ENCODE data around the gene TBC1D16. TPM values are rescaled to one million over a fixed set of nuclear protein-coding genes. Genes with fewer than 3 reads are reported as not detected.

The TBC1D16 gene
- total RNA-seq, 1 experiment from 2014 or later: 96.1 TPM

GRCh38 chr17:80043963-80044362 lies 8.3 kb upstream of the TBC1D16 start:
- POLR2A ChIA-PET: no interaction called here
- ATAC-seq (no peak), DNase-seq (ENCODE audit: low spot score) (no peak)
- Mint-ChIP-seq H3K36me3 (peaks cover 39% of the 10 kb centered on the region), H3K9me3 (peaks cover 12% of the 10 kb centered on the region), H3K4me1 (0 out of 2 replicates have a peak, but pooled peaks cover 4% of the 10 kb centered on the region), H3K27me3 (ENCODE audit: low read depth) (no peaks in the 10 kb centered on the region), H3K27ac (no peak overlapping the region), H3K4me3 (no peak overlapping the region)
- TF ChIP-seq CREM (CRISPR knock-in tag; IDR thresholded peaks at IDR 0.05) (no peak), AR (CRISPR knock-in tag; IDR thresholded peaks at IDR 0.05) (no peak), NFE2L1 (CRISPR knock-in tag; IDR thresholded peaks at IDR 0.05) (no peak), RORB (CRISPR knock-in tag; IDR thresholded peaks at IDR 0.05) (no peak), SP1 (CRISPR knock-in tag; conservative IDR thresholded peaks at IDR 0.05) (no peak)
- TF ChIP-seq, protein P1, sequence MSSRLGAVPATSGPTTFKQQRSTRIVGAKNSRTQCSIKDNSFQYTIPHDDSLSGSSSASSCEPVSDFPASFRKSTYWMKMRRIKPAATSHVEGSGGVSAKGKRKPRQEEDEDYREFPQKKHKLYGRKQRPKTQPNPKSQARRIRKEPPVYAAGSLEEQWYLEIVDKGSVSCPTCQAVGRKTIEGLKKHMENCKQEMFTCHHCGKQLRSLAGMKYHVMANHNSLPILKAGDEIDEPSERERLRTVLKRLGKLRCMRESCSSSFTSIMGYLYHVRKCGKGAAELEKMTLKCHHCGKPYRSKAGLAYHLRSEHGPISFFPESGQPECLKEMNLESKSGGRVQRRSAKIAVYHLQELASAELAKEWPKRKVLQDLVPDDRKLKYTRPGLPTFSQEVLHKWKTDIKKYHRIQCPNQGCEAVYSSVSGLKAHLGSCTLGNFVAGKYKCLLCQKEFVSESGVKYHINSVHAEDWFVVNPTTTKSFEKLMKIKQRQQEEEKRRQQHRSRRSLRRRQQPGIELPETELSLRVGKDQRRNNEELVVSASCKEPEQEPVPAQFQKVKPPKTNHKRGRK (CRISPR knock-in tag; IDR thresholded peaks at IDR 0.05; ENCODE audit: borderline replicate concordance): no peak
- TF ChIP-seq, protein P2, sequence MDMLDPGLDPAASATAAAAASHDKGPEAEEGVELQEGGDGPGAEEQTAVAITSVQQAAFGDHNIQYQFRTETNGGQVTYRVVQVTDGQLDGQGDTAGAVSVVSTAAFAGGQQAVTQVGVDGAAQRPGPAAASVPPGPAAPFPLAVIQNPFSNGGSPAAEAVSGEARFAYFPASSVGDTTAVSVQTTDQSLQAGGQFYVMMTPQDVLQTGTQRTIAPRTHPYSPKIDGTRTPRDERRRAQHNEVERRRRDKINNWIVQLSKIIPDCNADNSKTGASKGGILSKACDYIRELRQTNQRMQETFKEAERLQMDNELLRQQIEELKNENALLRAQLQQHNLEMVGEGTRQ (CRISPR knock-in tag; IDR thresholded peaks at IDR 0.05): no peak
- CTCF ChIA-PET: interaction anchor here (0.7 kb wide), 1 partner anchor 58 kb away, joined by 4 read pairs; the partner anchor contains the start of gene GAA

DNA sequence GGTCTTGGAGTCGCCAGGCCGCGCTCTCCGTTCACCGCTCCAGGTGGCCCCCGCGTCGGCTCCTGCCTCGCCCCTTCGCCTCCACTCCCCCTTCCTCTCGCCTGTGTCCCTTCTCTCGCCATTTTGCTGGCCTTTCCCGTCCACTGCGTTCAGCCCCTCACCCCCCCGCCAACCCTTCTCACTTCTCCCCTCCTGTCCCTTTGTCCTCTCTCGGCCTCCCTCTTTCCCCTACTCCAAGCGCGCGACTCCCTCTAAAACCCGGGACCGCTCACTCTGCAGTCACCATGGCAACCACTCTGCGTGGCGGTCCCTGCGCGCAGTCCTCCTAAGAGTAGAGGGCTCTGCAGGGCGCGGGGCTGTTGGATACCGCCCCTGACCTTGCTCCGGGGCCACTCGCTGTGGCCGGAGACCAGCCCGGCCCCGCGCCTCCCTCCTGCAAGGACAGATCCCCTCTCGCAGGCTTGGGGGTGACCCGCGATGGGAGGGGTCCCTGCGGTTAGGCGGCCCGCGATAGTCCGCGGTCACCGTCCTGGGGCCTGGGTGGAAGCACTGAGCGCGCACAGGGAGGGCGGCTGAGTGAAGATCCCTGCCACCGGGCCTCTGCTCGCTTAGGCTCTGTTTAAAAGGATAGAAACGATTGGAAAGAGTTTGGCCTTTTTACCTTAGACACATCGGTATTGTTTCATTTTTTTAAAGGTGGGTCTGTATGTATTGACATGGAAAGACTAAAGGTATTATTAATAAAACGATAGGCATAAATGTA lies 1.2 kb upstream of the TBC1D16 start:
- ChIA-PET CTCF (no interaction called here), POLR2A (no interaction called here)
- peaks cover 17% of the 10 kb centered on the region for H3K36me3 Mint-ChIP-seq
- H3K27me3 Mint-ChIP-seq (ENCODE audit: low read depth): no peaks in the 10 kb centered on the region
- ATAC-seq (peak; percentile 64), DNase-seq (ENCODE audit: low spot score) (peak; percentile 69)
- H3K4me1 Mint-ChIP-seq: peaks cover 30% of the 10 kb centered on the region
- H3K9me3 Mint-ChIP-seq: peaks cover 3% of the 10 kb centered on the region; the same call in 1 of the 2 replicates
- TF ChIP-seq, protein P2 (CRISPR knock-in tag; IDR thresholded peaks at IDR 0.05): no peak
- TF ChIP-seq HMGXB4 (CRISPR knock-in tag; IDR thresholded peaks at IDR 0.05) (peak; percentile 11; the same call in 1 of the 2 replicates), KAT7 (CRISPR knock-in tag; IDR thresholded peaks at IDR 0.05; ENCODE audit: borderline replicate concordance) (0 out of 2 replicates have a peak, but pooled peaks have one; percentile 59), TP53 (CRISPR knock-in tag; IDR thresholded peaks at IDR 0.05) (0 out of 2 replicates have a peak, but pooled peaks have one; percentile 17), FOXP1 (CRISPR knock-in tag; IDR thresholded peaks at IDR 0.05; ENCODE audit: borderline replicate concordance) (peak; percentile 29; the same call in 1 of the 2 replicates), PRRX2 (CRISPR knock-in tag; IDR thresholded peaks at IDR 0.05) (no peak)
- TF ChIP-seq, protein P3, sequence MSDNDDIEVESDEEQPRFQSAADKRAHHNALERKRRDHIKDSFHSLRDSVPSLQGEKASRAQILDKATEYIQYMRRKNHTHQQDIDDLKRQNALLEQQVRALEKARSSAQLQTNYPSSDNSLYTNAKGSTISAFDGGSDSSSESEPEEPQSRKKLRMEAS (CRISPR knock-in tag; IDR thresholded peaks at IDR 0.05): no peak
- TF ChIP-seq, protein P4, sequence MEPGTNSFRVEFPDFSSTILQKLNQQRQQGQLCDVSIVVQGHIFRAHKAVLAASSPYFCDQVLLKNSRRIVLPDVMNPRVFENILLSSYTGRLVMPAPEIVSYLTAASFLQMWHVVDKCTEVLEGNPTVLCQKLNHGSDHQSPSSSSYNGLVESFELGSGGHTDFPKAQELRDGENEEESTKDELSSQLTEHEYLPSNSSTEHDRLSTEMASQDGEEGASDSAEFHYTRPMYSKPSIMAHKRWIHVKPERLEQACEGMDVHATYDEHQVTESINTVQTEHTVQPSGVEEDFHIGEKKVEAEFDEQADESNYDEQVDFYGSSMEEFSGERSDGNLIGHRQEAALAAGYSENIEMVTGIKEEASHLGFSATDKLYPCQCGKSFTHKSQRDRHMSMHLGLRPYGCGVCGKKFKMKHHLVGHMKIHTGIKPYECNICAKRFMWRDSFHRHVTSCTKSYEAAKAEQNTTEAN (CRISPR knock-in tag; IDR thresholded peaks at IDR 0.05): peak; percentile 44; the same call in 1 of the 2 replicates
- H3K27ac Mint-ChIP-seq: peak overlapping the region; percentile 81; the same call in 1 of the 2 replicates
- peak overlapping the region; percentile 90 for H3K4me3 Mint-ChIP-seq
